HEK293T (cell line): ENCODE results near the gene PCED1B.

ENCODE experiments used
- FOXK2 ChIP-seq: fragments of 450-650 bp; IDR thresholded peaks from 2 replicates; pipeline ENCODE4 v1.6.1; 2016; ENCODE audit warnings: mild to moderate bottlenecking
- TARDBP ChIP-seq: fragments of 450-650 bp; IDR thresholded peaks from 2 replicates; pipeline ENCODE4 v1.6.1; 2016

GRCh38 chr12:47222520-47223030 lies 143.2 kb downstream of the PCED1B start:
- no peak for TF ChIP-seq FOXK2
- no peak for TF ChIP-seq TARDBP
